Measurements from ENCODE around the gene ATXN7L2. TPM values are rescaled to one million over a fixed set of nuclear protein-coding genes. Genes with fewer than 3 reads are reported as not detected.

ATXN7L2 gene
- total RNA-seq, 3 donors from 2014 or later: 2.5 to 4.4 (median 3.5) TPM

DNA sequence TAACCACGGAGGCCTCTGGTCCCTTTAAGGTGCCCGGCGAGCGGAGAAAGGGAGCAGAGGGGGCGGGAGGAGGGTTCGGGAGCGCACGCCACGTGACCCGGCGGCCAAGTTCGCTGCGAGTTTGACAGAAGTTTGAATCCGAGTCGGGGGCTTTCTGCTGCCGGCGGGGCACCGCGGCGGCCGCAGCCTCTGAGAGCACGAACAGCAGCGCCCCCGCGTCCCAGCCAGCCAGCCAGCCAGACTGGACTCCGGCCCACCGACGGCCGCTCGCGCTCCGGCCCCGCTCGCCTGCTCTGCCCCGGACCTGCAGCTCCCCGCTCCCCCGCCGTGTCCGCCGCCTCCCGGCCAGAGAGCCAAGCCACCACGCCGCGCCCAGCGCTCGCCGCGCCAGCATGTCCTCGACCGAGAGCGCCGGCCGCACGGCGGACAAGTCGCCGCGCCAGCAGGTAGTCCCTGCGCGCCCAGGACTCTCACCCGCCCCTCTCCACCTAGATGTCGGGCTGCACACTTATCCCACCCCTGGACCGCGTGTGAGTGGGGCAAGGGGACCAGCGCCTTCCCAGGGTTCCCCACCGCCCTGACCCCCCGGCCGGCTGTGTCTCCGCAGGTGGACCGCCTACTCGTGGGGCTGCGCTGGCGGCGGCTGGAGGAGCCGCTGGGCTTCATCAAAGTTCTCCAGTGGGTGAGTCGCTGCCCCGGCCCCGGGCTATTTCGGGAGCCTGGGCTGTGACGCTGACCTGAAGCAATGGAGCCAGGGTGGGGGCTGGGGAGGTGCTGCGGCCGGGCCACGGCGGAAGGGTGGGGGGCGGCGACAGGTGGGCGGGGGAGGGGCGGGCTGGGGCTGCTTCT lies 17.0 kb upstream of the ATXN7L2 start, which contains the start of gene SYPL2:
Gene SYPL2 (plus strand): TSS at position 95 of the 849 bp plus-strand sequence. CDS start 298 bp downstream, at position 393.
- Histone ChIP-seq H3K4me1 (ENCODE audit: low read depth) (peaks cover 7% of the 10 kb centered on the region), H3K4me3 (no peak within 1 kb of the TSS), H3K9me3 (no peaks in the 10 kb centered on the region), H3K36me3 (ENCODE audit: low read depth) (no peaks in the 10 kb centered on the region)
- intact Hi-C loops (cut with DNase I, micrococcal nuclease): no loop called here
- TF ChIP-seq CTCF (IDR thresholded peaks at IDR 0.05): no peak
- DNase-seq: peak in 2 of 3 donors; percentile 42 to 48
- peak; percentile 62 for ATAC-seq

DNA sequence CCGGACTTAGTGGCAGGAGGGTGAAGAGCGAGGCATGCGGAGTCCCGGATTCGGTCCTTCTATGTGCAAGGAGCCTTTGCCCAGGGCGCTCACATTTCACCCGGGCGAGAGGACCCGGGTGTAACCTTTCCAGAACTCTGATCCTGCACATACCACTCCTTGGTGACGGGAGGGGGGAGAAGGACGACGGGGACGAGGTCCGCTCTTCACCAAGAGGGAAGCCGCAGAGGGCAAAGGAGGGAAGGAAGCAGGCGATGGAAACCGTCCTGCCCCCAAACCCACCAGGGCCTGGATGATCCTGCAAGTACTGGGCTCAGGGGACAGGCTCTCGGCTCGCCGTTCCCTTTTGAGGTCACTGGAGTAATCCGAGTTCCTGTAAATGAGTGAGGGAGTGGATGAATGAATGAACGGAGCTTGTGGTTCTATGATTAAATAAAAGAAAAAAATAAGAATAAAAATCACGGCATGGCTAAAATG lies 16.4 kb upstream of the ATXN7L2 start:
- H3K4me1 ChIP-seq (ENCODE audit: low read depth): peaks cover 7% of the 10 kb centered on the region
- ATAC-seq: peak; percentile 7
- no peak for TF ChIP-seq CTCF (IDR thresholded peaks at IDR 0.05)
- H3K9me3 ChIP-seq: no peaks in the 10 kb centered on the region
- DNase-seq: no peak
- H3K36me3 ChIP-seq (ENCODE audit: low read depth): no peaks in the 10 kb centered on the region
- intact Hi-C loops (cut with DNase I, micrococcal nuclease): no loop called here
- H3K4me3 ChIP-seq: no peak overlapping the region

GRCh38 chr1:109468061-109468460 lies 15.6 kb upstream of the ATXN7L2 start:
- no peak for DNase-seq
- Histone ChIP-seq H3K4me3 (no peak overlapping the region), H3K36me3 (ENCODE audit: low read depth) (no peaks in the 10 kb centered on the region), H3K9me3 (no peaks in the 10 kb centered on the region), H3K4me1 (ENCODE audit: low read depth) (peaks cover 7% of the 10 kb centered on the region)
- no peak for ATAC-seq
- intact Hi-C loops (cut with DNase I, micrococcal nuclease): no loop called here
- no peak for TF ChIP-seq CTCF (IDR thresholded peaks at IDR 0.05)

DNA sequence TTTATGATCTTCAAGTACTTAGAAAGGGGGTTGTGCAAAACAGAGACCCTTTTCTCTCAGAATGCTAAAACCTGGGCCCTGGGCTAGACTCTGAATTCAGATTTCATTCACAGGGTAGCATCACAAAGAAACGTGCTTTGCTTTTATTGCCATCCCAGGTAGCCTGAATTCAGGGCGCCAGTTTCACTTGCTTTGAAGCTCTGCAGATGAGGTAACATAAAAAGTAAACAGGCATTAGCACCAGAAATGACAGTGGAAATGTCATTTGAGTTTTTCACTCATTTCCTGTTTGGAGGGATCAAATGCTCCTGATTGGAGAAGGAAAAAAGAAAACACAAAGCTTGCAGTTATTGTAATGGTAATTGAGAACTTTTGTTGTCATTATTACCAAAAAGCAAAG lies 14.8 kb upstream of the ATXN7L2 start:
- H3K9me3 ChIP-seq: no peaks in the 10 kb centered on the region
- TF ChIP-seq CTCF (IDR thresholded peaks at IDR 0.05): no peak
- H3K4me3 ChIP-seq: no peak overlapping the region
- DNase-seq (no peak), ATAC-seq (no peak)
- intact Hi-C loops (cut with DNase I, micrococcal nuclease): no loop called here
- no peaks in the 10 kb centered on the region for H3K36me3 ChIP-seq (ENCODE audit: low read depth)
- H3K4me1 ChIP-seq (ENCODE audit: low read depth): peaks cover 7% of the 10 kb centered on the region

- ATAC-seq (no peak), DNase-seq (no peak)
- intact Hi-C loops (cut with DNase I, micrococcal nuclease): no loop called here
- H3K4me3 ChIP-seq: no peak overlapping the region
- no peak for TF ChIP-seq CTCF (IDR thresholded peaks at IDR 0.05)
- H3K9me3 ChIP-seq: no peaks in the 10 kb centered on the region
- H3K36me3 ChIP-seq (ENCODE audit: low read depth): no peaks in the 10 kb centered on the region
- peaks cover 7% of the 10 kb centered on the region for H3K4me1 ChIP-seq (ENCODE audit: low read depth)
Observed at GRCh38 chr1:109470245-109470644, 13.5 kb upstream of the ATXN7L2 start.

Measured in mucosa of descending colon (tissue), 3 donors.